DND-41 (cell line): Measurements from ENCODE around the gene TAS1R3.

Experiments used
- ATAC-seq: fragments of 200-7000 bp; cut with Tn5 transposase; 3 replicates; pipeline ENCODE4 v1.9.1; 2021; ENCODE audit warnings: low read depth; ENCODE audit not compliant: insufficient read depth
- DNase-seq: peaks from one replicate; pipeline ENCODE4 v3.0.0-alpha.2; 2020
- H2AFZ ChIP-seq: 2 replicates; pipeline ENCODE4 v1.6.0; 2012; ENCODE audit warnings: low read depth, low read length
- H3K27ac ChIP-seq: 2 replicates; pipeline ENCODE4 v1.5.1; 2012; ENCODE audit warnings: low read length, inconsistent platforms
- H3K27me3 ChIP-seq: fragments of 200-600 bp; sonication (generic); 2 replicates; pipeline ENCODE4 v1.6.0; 2012; ENCODE audit warnings: low read length, mild to moderate bottlenecking, inconsistent platforms; ENCODE audit not compliant: insufficient read depth, poor library complexity
- H3K36me3 ChIP-seq: 2 replicates; pipeline ENCODE4 v1.5.1; 2012; ENCODE audit warnings: low read length, inconsistent platforms; ENCODE audit not compliant: insufficient read depth
- H3K4me1 ChIP-seq: 2 replicates; pipeline ENCODE4 v1.5.1; 2012; ENCODE audit warnings: mild to moderate bottlenecking, low read length; ENCODE audit not compliant: insufficient read depth
- H3K4me2 ChIP-seq: 2 replicates; pipeline ENCODE4 v1.6.0; 2012; ENCODE audit warnings: mild to moderate bottlenecking, moderate library complexity, low read length, inconsistent platforms; ENCODE audit not compliant: insufficient read depth
- H3K4me3 ChIP-seq, 2 experiments: fragments of 200-600 bp in 1 of 2; shearing (Covaris generic) in 1 of 2; 2 replicates each; pipeline ENCODE4 v1.5.1; 2012 to 2016; ENCODE audit warnings: inconsistent platforms in 2 of 2, low read length in 2 of 2, mild to moderate bottlenecking in 2 of 2, low read depth in 1 of 2, moderate library complexity in 1 of 2
- H3K79me2 ChIP-seq: 2 replicates; pipeline ENCODE4 v1.6.0; 2012; ENCODE audit warnings: low read length, inconsistent platforms; ENCODE audit not compliant: insufficient read depth
- H3K9ac ChIP-seq: 2 replicates; pipeline ENCODE4 v1.6.0; 2012; ENCODE audit warnings: low read depth, mild to moderate bottlenecking, inconsistent platforms, low read length, moderate library complexity
- H3K9me3 ChIP-seq: 2 replicates; pipeline ENCODE4 v1.5.1; 2012; ENCODE audit warnings: low read length, moderate library complexity, mild to moderate bottlenecking, inconsistent platforms; ENCODE audit not compliant: insufficient read depth, severe bottlenecking
- H4K20me1 ChIP-seq: 2 replicates; pipeline ENCODE4 v1.6.0; 2012; ENCODE audit warnings: low read length; ENCODE audit not compliant: insufficient read depth
- CTCF ChIP-seq: IDR thresholded peaks from 2 replicates; pipeline ENCODE4 v1.5.1; 2012; ENCODE audit warnings: borderline replicate concordance, low read length, moderate library complexity, mild to moderate bottlenecking; ENCODE audit not compliant: poor library complexity, severe bottlenecking; ENCODE audit errors: extremely low read depth
- EZH2 ChIP-seq: IDR thresholded peaks from 3 replicates; pipeline ENCODE4 v1.6.1; 2012; ENCODE audit warnings: borderline replicate concordance, low read depth, mild to moderate bottlenecking, moderate library complexity, low read length, inconsistent platforms; ENCODE audit not compliant: severe bottlenecking

Gene TAS1R3

GRCh38 chr1:1336931-1337792 is 6.1 kb downstream of the TAS1R3 start:
- no peaks in the 10 kb centered on the region for H3K9me3 ChIP-seq
- peaks cover 59% of the 10 kb centered on the region for H4K20me1 ChIP-seq
- H3K36me3 ChIP-seq = peaks cover 39% of the 10 kb centered on the region
- H3K4me2 ChIP-seq = no peak overlapping the region
- no peak for ATAC-seq
- no peaks in the 10 kb centered on the region for H3K4me1 ChIP-seq
- H3K27ac ChIP-seq = no peak overlapping the region
- no peaks in the 10 kb centered on the region for H3K27me3 ChIP-seq
- H3K9ac ChIP-seq = no peak overlapping the region
- no peak overlapping the region for H2AFZ ChIP-seq
- DNase-seq = no peak
- H3K4me3 ChIP-seq = no peak overlapping the region
- no peaks in the 10 kb centered on the region for H3K79me2 ChIP-seq
- TF ChIP-seq EZH2 = no peak

- peak; percentile 47; the same call in 2 of the 3 replicates for ATAC-seq
- no peaks in the 10 kb centered on the region for H3K4me1 ChIP-seq
- H3K4me2 ChIP-seq = no peak overlapping the region
- peak; percentile 35 for DNase-seq
- H3K79me2 ChIP-seq = no peaks in the 10 kb centered on the region
- H3K9me3 ChIP-seq = no peaks in the 10 kb centered on the region
- H3K27ac ChIP-seq = no peak overlapping the region
- H2AFZ ChIP-seq = no peak overlapping the region
- H4K20me1 ChIP-seq = peaks cover 58% of the 10 kb centered on the region
- peaks cover 39% of the 10 kb centered on the region for H3K36me3 ChIP-seq
- H3K4me3 ChIP-seq = no peak overlapping the region
- H3K27me3 ChIP-seq = no peaks in the 10 kb centered on the region
- H3K9ac ChIP-seq = no peak overlapping the region
- TF ChIP-seq CTCF = no peak
- no peak for TF ChIP-seq EZH2
Measured at GRCh38 chr1:1337793-1338147, 6.7 kb downstream of the TAS1R3 start.

- Histone ChIP-seq H3K27ac (no peak overlapping the region), H3K4me2 (no peak overlapping the region), H3K9ac (no peak overlapping the region), H3K9me3 (no peaks in the 10 kb centered on the region), H3K36me3 (peaks cover 39% of the 10 kb centered on the region), H4K20me1 (peaks cover 61% of the 10 kb centered on the region), H2AFZ (no peak overlapping the region), H3K79me2 (no peaks in the 10 kb centered on the region; the same call in 1 of the 2 replicates), H3K4me1 (no peaks in the 10 kb centered on the region), H3K27me3 (no peaks in the 10 kb centered on the region), H3K4me3 (no peak overlapping the region)
- no peak for TF ChIP-seq EZH2
- TF ChIP-seq CTCF = no peak
- DNase-seq (no peak), ATAC-seq (no peak)
Measured at GRCh38 chr1:1338278-1338677, 7.2 kb downstream of the TAS1R3 start.

- Histone ChIP-seq H2AFZ (no peak overlapping the region), H3K36me3 (peaks cover 39% of the 10 kb centered on the region), H3K79me2 (peaks cover 16% of the 10 kb centered on the region), H3K27ac (no peak overlapping the region), H3K9me3 (no peaks in the 10 kb centered on the region), H3K27me3 (no peaks in the 10 kb centered on the region), H3K4me1 (no peaks in the 10 kb centered on the region), H3K4me2 (no peak overlapping the region), H3K9ac (no peak overlapping the region), H3K4me3 (no peak overlapping the region), H4K20me1 (peaks cover 64% of the 10 kb centered on the region)
- DNase-seq = no peak
- TF ChIP-seq CTCF = no peak
- TF ChIP-seq EZH2 = no peak
- ATAC-seq = no peak
Measured at GRCh38 chr1:1340185-1340584, 9.1 kb downstream of the TAS1R3 start.
